GM13977 (cell line): ENCODE results near the gene RAB17.

Experiments
- DNase-seq: peaks from one replicate; pipeline ENCODE4 v3.0.0; 2012; ENCODE audit warnings: low spot score
- CTCF ChIP-seq: IDR thresholded peaks from 2 replicates; pipeline ENCODE4 v1.5.1; 2012; ENCODE audit warnings: mild to moderate bottlenecking, control low read depth; ENCODE audit not compliant: insufficient read depth; ENCODE audit errors: extremely low read depth, missing control alignments
- in situ Hi-C: fragments of 300-500 bp; cut with MboI; formaldehyde crosslinking; loops from one replicate; pipeline ENCODE4 v1.12.0; 2022; ENCODE audit warnings: low sequenced_read_pairs, low pct_unique_long_range_greater_than_20kb, mixed read lengths, inconsistent platforms; ENCODE audit not compliant: unreplicated experiment

RAB17 gene

GRCh38 chr2:237524631-237525030 lies 65.9 kb downstream of the RAB17 start:
- DNase-seq = no peak
- TF ChIP-seq CTCF = no peak
- in situ Hi-C loops = no loop called here
